ENCODE data around the gene PARP15.

DNA sequence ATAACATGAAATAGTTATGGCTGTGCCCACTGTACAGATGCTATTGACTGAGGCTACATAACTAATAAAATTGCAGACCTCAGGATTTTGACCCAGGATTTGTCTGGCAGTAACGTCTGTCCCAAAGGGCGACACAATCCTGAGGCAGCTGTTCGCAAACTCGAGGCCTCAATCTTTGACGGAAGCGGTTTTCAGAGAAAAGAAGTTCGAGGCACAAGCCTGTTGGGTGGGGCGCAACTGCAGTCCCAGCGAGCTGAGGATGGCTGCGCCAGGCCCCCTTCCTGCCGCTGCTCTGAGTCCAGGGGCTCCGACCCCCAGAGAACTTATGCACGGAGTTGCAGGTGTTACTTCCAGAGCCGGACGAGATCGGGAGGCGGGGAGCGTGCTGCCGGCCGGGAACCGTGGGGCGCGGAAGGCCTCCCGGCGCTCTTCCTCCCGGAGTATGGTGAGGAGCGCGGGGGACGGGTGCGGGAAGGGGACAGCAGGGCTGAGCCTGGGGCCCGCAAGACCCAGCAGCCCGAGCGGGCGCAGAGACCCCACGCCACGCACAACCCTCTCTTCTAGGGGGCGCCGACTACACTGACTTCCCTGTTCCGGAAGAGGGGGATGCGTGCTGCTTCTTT lies at the start of gene PARP15:
- TF ChIP-seq TAF1 (IDR thresholded peaks at IDR 0.05; ENCODE audit: low read depth, low read length): peak; percentile 51; the same call in 1 of the 2 replicates
- peak; percentile 63 for TF ChIP-seq POLR2AphosphoS5 (IDR thresholded peaks at IDR 0.05; ENCODE audit: low read depth, low read length)
- peak; percentile 73 for TF ChIP-seq POLR2A (IDR thresholded peaks at IDR 0.05; ENCODE audit: low read depth, low read length)
- TF ChIP-seq POU2F2 (IDR thresholded peaks at IDR 0.05; ENCODE audit: low read depth, low read length): no peak
- no peak for TF ChIP-seq PAX5 (IDR thresholded peaks at IDR 0.05; ENCODE audit: insufficient read depth, low read length, severe bottlenecking)

Measured in GM12891 (cell line).